HG02571 (cell line): ENCODE results near the gene LORICRIN.

Source experiments
- ATAC-seq: cut with Tn5 transposase; IDR thresholded peaks from one replicate; pipeline ENCODE4 v1.9.1; 2021; ENCODE audit warnings: mild to moderate bottlenecking, moderate library complexity; ENCODE audit not compliant: unreplicated experiment

Gene LORICRIN

DNA sequence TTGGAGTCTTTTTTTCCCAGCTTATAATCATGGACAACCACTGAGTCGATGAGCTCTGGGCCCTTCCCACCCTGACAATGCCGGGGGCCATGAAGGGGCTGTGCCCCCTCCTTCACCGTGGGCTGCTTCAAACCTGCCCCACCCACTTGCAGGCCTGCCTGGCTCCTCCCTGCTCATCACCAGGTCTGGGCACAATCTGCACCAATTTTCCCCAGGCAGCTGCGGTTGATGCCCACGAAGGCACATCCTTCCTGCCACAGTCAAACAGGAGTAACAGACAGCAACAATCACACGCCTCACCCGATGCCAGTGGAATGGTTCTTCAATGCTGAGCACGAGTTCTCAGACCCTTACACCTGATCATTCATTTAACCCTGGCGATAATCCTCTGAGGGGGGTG is 34.4 kb downstream of the LORICRIN start:
- no peak for ATAC-seq

DNA sequence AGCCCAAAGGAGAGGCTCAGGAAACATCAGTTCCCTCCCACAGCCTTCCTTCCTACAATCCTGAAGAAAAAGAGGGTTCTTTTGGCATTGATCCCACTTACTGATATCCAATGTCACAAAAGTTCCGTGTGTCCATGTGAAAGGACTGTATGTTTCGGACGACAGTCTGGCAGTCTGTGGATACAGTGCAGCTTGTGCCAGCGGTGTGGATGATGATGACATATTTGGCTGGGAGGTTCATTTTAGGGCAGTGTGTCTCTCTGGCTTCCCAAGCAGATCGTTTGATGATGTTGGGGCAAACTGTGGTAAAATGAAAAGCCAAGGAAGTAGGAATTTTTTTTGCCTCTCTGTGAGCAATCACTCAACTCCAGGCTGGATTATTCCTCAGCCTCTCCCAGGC is 42.8 kb downstream of the LORICRIN start:
- ATAC-seq, result no peak

DNA sequence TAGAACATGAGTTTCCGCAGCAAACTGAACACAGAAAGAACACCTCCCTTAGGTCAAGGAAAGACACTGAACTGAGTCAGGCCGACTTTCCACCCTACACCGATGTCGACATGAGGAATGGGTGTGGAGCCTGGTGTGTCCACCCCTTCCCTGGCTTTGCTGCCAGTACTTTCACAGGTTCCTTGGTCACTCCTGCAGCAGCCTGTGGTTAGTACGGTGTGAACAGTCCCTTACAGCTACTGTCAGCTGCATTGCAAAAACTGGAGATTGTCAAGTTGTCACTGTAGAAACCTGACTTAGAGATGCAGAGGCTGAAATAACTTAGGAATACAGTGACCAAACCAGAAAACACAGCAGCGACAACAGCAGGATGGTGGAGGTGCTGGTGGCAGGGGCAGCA is 46.2 kb downstream of the LORICRIN start:
- ATAC-seq, result no peak

DNA sequence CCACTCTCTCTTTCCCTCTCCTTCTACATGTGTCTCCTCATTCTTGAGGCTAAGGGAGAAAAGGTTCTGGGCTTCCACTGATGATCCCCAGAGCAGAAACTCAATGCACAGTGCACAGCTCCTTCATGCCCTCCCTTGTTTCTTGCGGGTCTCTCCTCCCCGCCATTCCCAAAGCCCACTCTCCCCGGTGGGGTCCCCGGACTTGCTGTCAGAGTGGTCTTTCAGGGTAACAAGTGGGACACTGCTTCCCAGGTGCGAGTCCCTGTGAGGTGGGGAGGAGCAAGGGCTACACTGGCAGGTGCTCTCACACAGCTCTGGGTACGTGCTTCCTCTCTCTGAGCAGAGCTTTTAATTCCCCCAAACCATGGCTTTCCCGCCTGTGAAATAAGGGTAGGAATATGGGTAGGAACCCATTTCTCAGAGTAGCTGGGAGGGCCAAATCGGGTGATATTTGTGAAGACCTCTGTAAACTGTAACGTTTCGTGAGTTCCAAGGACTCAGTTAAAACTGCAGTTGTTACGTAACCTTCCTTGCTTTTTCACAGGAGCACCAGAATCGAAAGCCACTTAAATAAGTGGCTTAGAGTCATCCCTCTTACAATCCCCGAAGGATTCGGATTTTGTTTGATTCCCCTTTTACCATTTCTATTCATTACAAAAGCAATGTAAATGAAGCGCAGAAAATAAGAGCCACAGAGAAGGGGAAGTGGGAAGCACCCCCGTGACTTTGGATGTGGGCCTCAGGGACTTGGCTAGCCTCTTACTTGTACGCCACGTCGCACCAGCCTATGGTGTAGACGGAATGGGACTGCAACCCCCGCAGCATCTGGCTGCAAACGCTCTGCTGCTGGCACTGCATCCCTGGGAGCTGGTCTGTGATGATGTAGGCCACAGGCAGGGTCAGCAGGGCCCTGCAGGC is 47.1 kb downstream of the LORICRIN start:
- no peak for ATAC-seq

DNA sequence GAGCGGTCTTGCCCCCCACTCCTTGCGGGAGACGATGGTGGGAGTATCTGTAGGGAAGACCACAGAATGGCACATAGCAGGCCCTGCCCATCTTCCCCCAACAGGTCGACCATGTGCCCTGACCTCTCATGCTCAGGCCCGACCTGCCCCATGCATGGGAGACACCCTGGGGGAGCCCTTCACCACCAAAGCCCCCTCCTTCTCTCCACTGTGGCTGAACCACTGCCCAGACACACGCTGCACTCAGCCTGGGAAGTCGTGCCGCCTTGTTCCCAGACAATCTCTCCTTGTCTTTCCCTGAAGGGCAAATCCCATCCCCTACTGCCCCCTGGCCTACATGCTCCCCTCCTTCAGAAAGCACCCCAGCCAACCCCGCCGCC is 47.7 kb downstream of the LORICRIN start:
- no peak for ATAC-seq

DNA sequence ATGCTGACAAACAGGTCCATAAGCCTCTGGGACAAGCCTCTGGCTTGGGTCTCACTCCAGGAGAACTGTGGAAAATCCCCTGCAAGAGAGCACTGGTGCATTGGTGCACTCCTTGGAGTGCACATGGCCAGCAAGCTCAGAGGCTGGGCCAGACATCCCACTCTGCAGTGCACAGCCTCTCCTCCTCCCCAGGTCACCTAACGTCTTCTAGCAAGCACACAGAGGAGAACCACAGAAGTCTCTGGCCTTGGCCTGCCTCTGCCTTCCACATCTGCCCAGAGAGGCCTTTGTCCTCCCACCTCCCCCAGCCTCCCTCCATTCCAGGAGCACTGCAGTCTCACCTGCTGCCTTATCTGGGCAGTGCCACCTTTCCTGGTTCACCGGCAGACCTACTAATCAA is 49.1 kb downstream of the LORICRIN start:
- ATAC-seq, result no peak

DNA sequence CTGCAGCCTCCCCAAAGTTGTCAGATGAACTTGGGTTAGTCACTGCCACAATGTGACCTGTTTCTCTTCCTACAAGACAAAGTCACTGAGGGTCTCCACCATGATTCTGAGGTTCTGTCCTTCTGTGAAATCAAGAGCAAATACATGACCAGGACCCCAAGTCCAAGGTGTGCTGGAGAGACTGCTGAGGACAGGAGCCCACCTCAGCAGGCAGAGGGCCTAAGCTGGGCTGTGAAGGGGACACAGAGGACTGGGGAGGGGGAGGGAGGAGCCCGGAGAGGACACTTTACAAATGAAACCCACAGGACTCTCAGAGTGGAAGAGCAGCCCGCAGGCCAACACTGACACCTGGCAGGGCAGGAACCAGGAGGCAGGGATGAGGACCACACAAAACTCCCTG is 50.0 kb downstream of the LORICRIN start:
- ATAC-seq, result no peak

DNA sequence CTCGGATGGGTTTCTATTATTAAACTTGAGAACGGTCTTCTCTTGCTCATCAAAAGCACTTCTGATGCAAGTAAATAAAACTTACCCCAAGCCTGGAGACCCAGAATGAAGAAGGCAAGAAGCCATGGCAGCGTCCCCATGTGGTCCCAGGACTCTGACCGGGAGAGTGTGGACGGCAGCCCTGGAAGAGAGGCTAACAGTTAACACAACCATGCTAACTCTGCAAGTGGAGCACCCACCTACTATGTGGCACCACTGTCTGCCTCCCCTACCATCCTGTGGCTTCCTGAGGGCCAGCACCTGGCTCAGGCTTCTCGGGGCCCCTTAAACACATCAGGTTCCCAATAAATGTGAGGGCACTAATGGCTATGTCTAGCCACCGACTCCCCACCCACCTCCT is 51.0 kb downstream of the LORICRIN start:
- ATAC-seq, result no peak
